Hematopoietic multipotent progenitor cell treated with erythropoietin and hydrocortisone succinate and interleukin-3 and kit ligand, for 8 days (in vitro differentiated cells): ENCODE measurements around the gene MAFF.

Experiments
- DNase-seq: peaks from one replicate; pipeline ENCODE4 v3.0.0-alpha.2; 2015

MAFF gene

GRCh38 chr22:38205261-38206128 lies 3.7 kb downstream of the MAFF start:
- no peak for DNase-seq

GRCh38 chr22:38207898-38208432 lies 6.2 kb downstream of the MAFF start:
- DNase-seq = no peak

GRCh38 chr22:38208551-38208968 lies 6.8 kb downstream of the MAFF start:
- no peak for DNase-seq

- DNase-seq = no peak
Measured at GRCh38 chr22:38211556-38211955, 9.8 kb downstream of the MAFF start.

GRCh38 chr22:38212442-38212841 lies 10.6 kb downstream of the MAFF start:
- no peak for DNase-seq

- no peak for DNase-seq
Measured at GRCh38 chr22:38213319-38213989, 11.7 kb downstream of the MAFF start.

GRCh38 chr22:38213990-38214301 lies 12.2 kb downstream of the MAFF start:
- DNase-seq = no peak

- DNase-seq = peak; percentile 54
Measured at GRCh38 chr22:38214302-38215056, 12.7 kb downstream of the MAFF start.

GRCh38 chr22:38215156-38216038 lies 13.6 kb downstream of the MAFF start:
- no peak for DNase-seq

- DNase-seq = no peak
Measured at GRCh38 chr22:38218661-38219622, 17.1 kb downstream of the MAFF start.

- DNase-seq = no peak
Measured at GRCh38 chr22:38219632-38220031, 17.8 kb downstream of the MAFF start.

- DNase-seq = no peak
Measured at GRCh38 chr22:38220163-38220562, 18.4 kb downstream of the MAFF start.

GRCh38 chr22:38220653-38221386 lies 19.0 kb downstream of the MAFF start:
- no peak for DNase-seq

- no peak for DNase-seq
Measured at GRCh38 chr22:38221407-38221806, 19.6 kb downstream of the MAFF start.

- no peak for DNase-seq
Measured at GRCh38 chr22:38221908-38222796, 20.4 kb downstream of the MAFF start.

- DNase-seq = no peak
Measured at GRCh38 chr22:38222797-38223119, 21.0 kb downstream of the MAFF start.

GRCh38 chr22:38223289-38223960 lies 21.6 kb downstream of the MAFF start:
- no peak for DNase-seq

- no peak for DNase-seq
Measured at GRCh38 chr22:38226853-38227649, 25.3 kb downstream of the MAFF start.
